GM21381 (cell line): ENCODE data around the gene FBXL7.

Experiments used
- ATAC-seq: cut with Tn5 transposase; IDR thresholded peaks from one replicate; pipeline ENCODE4 v1.9.1; 2021; ENCODE audit warnings: mild to moderate bottlenecking, moderate library complexity; ENCODE audit not compliant: unreplicated experiment

Gene FBXL7

DNA sequence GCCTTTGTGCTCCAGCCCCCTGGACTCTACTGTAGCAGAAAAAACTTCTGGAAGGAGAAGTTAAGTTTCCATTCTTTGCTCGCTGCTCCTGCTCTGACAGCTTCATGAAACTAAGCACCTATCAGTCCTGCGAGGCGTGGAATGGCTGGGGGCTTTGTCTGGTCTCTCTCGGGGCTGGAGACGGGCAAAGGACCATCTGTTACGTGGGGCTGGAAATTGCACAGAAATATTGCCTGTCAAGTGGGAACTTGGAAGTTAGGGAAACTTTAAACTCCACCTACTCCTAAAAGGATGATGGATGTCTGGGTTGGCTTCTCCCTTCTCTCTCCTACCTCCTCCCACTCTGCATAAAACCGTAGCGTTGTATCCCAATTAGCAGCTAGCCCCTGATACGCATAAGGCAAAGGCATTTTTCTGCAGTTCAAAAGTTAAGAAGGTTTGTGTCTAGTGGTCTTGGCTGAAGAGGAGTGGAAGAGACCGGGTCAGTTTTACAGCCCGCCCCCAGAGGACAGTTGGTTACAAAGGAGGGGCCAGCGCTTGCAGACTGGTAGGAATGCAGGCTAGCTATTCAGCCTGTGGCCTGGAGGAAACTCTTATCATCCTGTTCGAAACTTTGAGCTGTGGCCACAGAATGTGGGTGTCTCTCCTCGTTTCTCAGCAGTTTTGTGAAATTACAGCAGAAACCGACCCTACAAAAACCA lies 1.3 kb downstream of the FBXL7 start:
- ATAC-seq = no peak

- ATAC-seq = no peak
Observed at GRCh38 chr5:15502208-15502607, 2.2 kb downstream of the FBXL7 start.

GRCh38 chr5:15506146-15506545 lies 6.2 kb downstream of the FBXL7 start:
- ATAC-seq = no peak

GRCh38 chr5:15506897-15507296 lies 6.9 kb downstream of the FBXL7 start:
- ATAC-seq = no peak

DNA sequence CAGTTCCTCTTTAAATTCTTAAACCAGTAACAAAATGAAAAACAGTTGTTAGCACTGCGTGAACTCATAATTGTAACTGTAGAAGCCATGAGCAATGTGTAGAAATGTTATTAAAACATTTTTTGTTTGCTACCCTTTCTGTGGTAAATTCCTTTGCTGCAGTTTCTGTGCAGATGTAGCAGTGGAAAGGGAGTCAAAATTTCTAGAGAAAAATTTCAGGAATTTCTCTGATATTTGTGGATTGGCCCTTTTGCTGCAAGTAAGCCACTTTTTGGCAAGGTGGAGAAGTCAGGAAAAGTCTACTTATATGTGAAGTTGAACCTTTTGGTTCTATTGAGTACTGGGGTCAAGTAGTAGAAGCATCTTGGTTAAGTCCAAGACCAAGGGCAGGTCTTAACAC lies 10.1 kb downstream of the FBXL7 start:
- ATAC-seq = no peak

- no peak for ATAC-seq
Observed at GRCh38 chr5:15510831-15511230, 10.9 kb downstream of the FBXL7 start.

DNA sequence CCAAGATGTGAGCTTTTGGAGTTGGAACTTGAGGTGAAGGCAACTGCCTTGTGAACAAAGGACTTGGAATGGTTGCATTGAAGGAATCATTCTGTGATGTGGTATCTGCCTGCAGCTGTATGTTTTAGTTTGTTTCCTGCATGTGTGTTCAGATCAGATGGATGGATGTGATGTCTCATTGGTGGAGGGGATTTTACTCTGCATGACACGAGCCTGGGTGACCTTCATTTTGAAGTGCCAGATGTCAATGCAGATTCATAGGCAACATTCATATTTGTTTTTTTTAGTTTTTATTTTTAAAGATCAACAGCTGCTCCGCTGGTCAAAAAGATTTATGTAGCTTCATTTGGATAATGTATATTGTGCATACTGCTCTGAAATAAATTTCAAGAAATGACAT lies 13.5 kb downstream of the FBXL7 start:
- no peak for ATAC-seq

- no peak for ATAC-seq
Observed at GRCh38 chr5:15513911-15514310, 13.9 kb downstream of the FBXL7 start.

DNA sequence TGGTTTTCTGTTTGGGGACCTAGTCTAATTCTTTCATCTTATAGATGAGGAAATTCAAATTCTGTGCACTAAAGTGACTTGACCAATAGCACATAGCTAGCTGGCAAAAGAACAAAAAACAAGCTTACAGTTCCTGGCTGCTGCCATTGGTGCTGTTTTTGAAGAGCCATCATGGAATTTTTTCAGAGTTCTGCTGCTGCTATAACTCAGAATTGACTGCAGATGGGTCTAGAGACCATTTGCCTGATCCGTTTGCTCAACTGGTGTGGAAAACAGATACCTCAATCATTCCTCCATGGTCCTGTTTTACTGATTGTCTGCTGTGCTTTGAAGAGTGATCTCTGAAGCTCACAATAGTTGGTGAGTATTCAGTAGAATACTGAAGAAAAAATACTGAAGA lies 15.2 kb downstream of the FBXL7 start:
- ATAC-seq = no peak

DNA sequence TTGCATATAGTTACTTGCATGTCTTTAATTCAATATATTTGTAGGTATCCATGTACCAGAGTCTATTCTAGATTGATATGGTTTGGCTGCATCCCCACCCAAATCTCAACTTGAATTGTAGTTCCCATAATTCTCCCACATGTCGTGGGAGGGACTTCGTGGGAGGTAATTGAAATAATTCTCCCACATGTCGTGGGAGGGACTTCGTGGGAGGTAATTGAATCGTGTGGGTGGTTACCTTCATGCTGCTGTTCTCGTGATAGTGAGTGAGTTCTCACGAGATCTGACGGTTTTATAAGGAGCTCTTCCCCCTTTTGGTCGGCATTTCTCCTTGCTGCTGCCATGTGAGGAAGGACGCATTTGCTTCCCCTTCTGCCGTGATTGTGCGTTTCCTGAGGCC lies 16.5 kb downstream of the FBXL7 start:
- ATAC-seq = no peak

DNA sequence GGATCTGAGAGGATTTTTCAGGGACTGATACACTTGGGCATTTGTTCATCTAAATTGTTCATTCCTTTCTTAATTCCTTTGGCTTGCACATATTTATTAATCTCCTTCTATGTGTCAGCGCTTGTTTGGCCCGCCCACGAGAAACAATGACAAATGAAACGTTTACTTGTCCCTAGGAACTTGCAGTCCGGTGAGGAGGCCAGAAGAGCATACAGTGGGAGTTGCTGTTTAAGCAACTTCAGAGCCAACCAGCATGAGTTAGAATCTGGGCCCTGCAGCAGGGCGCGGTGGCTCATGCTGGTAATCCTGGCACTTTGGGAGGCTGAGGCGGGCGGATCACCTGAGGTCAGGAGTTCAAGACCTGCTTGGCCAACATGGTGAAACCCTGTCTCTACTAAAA lies 18.8 kb downstream of the FBXL7 start:
- ATAC-seq = no peak

DNA sequence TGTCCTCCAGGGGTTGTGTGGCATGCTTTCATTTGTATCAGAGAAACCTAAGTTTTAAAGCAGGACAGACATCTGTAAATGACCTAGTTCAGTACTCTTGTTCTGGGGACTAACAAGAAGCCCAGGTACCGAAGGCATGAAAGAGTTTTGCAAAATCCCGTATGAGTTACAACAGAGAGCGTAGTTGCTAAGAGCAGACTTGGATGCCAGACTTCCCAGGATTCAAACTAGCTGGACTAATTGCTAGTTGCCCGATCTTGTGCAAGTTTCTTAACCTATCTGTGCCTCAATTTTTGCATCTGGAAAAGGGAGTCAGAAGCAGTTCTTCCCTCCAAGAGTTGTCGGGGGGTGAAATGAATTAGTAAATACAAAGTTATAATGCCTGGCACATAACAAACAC lies 20.9 kb downstream of the FBXL7 start:
- no peak for ATAC-seq

GRCh38 chr5:15521381-15522186 lies 21.6 kb downstream of the FBXL7 start:
- no peak for ATAC-seq

- no peak for ATAC-seq
Observed at GRCh38 chr5:15522187-15522520, 22.2 kb downstream of the FBXL7 start.

- no peak for ATAC-seq
Observed at GRCh38 chr5:15524712-15525111, 24.7 kb downstream of the FBXL7 start.

DNA sequence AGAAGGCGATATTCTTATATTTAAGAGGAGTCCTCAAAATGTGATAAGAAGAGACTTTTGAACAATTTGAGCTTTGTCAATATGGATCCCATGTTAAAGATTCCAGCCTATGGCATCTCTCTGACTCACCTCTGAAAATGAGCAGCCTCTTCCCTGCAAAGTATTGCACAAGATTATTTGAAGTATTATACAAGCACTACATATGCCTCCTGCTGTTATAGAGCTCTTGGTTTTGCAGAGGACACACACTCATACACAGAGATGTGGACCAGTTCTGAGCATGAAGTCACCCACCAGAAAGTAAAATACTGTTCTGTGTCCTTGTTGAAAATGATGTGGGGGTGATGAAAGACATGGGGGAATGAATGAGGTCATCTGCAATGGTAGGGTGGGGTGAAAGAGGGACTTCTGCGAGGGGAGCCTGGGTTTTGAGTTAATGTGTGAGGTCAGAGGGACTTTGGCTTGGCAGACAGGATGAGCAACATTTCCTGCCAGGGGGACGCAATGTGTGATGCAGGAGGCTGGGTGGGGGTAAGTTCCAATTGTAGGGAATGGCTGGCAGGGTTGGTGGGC lies 25.8 kb downstream of the FBXL7 start:
- no peak for ATAC-seq

DNA sequence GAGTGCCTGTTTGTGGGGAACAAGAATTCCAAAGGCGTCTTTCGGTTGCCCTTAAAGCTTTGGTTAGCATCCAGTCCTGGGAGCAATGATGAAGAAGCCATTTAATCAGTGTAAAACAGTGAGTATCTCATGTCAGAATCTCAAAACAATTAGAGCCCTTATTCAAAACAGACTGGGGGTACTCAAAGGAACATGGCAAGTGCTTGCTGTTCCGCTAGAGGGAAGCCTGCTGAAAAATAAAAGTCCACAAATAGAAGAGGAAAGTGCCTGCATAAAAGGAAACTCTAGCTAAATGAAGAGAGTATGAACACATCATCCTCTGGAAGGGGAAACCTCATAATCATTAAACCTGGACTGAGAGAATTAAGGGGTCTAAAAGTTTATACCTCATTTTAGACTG lies 26.4 kb downstream of the FBXL7 start:
- ATAC-seq = no peak

DNA sequence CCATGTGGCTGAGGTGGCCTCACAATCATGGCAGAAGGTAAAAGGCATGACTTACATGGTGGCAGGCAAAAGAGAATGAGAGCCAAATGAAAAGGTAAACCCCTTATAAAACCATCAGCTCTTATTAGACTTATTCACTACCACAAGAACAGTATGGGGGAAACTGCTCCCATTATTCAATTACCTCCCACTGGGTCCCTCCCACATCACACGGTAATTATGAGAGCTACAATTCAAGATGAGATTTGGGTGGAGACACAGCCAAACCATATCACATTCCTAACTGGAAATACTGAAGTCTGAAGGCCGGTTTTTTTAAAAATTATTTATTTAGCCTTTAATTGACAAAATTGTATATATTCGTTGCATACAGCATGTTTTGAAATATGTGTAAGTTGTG lies 28.5 kb downstream of the FBXL7 start:
- no peak for ATAC-seq

- ATAC-seq = no peak
Observed at GRCh38 chr5:15529013-15529412, 29.0 kb downstream of the FBXL7 start.

- no peak for ATAC-seq
Observed at GRCh38 chr5:15529821-15530220, 29.8 kb downstream of the FBXL7 start.

DNA sequence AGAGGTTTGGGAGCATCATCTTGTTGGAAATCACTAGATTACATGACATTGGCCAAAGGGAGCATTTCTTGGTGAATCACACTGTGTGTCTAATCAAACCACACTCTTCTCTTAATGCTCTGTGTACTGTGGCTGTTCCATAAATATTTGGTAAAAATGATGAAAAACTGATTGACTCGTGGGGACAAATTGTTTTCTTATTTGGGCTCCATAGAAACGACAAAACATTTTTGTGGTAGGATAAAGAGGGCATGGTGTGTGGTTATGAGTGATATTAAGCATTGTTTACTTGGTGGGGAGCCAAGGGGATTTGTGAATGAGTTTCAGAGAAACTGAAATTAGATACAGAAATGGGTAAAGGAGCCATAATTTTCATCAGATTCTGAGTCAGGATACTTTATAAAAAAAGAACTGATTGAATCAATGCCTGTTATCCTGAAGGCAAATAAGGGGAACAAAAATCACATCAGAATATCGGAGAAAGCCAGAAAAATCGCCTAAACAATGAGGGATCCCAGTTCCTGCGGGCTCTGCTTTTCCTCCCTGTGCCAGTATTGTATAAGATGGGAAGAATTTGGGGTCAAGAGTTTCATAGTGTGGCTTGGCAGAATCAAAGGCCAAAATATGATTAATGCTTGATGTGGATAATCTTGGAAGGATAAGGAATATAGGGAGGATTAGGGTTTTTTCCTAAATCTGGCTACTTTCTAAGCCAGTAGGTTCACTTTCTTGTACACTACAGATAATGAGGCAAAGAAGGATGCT lies 33.3 kb downstream of the FBXL7 start:
- ATAC-seq = no peak

DNA sequence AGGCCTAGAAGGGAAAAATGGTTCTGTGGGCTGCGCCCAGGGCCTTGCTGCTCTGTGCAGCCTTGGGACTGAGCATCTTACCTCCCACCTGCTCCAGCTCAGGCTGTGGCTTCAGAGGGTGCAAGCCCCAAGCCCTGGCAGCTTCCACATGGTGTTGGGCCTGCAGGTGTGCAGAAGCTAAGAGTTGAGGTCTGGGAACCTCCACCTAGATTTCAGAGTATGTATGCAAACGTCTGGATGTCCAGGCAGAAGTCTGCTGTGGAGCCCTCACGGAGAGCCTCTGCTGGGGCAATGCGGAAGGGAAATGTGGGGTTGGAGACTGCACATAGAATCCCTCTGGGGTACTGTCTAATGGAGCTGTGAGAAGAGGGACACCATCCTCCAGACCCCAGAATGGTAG lies 36.0 kb downstream of the FBXL7 start:
- ATAC-seq = no peak
